HepG2 (cell line): ENCODE data around the gene HSDL2. TPM values are rescaled to one million over a fixed set of nuclear protein-coding genes. Genes with fewer than 3 reads are reported as not detected.

Experiments
- ARID5B ChIP-seq: IDR thresholded peaks from 2 replicates; pipeline ENCODE4 v1.4.0; 2020; ENCODE audit warnings: mild to moderate bottlenecking, missing genetic modification reagents
- CCDC6 ChIP-seq: sonication (generic); formaldehyde crosslinking; IDR thresholded peaks from 2 replicates; pipeline ENCODE4 v1.8.1; 2022; ENCODE audit warnings: mild to moderate bottlenecking, missing genetic modification reagents, moderate library complexity
- CREBL2 ChIP-seq: sonication (generic); formaldehyde crosslinking; IDR thresholded peaks from 2 replicates; pipeline ENCODE4 v1.8.1; 2023; ENCODE audit warnings: missing genetic modification reagents, mild to moderate bottlenecking, borderline replicate concordance
- E2F5 ChIP-seq: sonication (generic); formaldehyde crosslinking; conservative IDR thresholded peaks from 2 replicates; pipeline ENCODE4 v1.4.0; 2020; ENCODE audit warnings: missing genetic modification reagents
- MIER3 ChIP-seq: IDR thresholded peaks from 2 replicates; pipeline ENCODE4 v1.6.1; 2016; ENCODE audit warnings: missing compliant biosample characterization, borderline replicate concordance
- NCOR1 ChIP-seq: fragments of 200-600 bp; sonication (generic); IDR thresholded peaks from 2 replicates; pipeline ENCODE4 v1.7.0; 2017; ENCODE audit warnings: antibody characterized with exemption, low read length, borderline replicate concordance
- NR2F2 ChIP-seq: IDR thresholded peaks from 2 replicates; pipeline ENCODE4 v1.6.1; 2012; ENCODE audit warnings: low read depth, inconsistent platforms, borderline replicate concordance
- ZBTB34 ChIP-seq: sonication (generic); formaldehyde crosslinking; IDR thresholded peaks from 2 replicates; pipeline ENCODE4 v1.8.0; 2022; ENCODE audit warnings: mild to moderate bottlenecking, missing genetic modification reagents
- ZNF362 ChIP-seq: sonication (generic); formaldehyde crosslinking; IDR thresholded peaks from 2 replicates; pipeline ENCODE4 v1.4.0; 2020; ENCODE audit warnings: missing genetic modification reagents, mild to moderate bottlenecking, borderline replicate concordance
- polyA plus RNA-seq, 8 experiments: library from polyadenylated mRNA; depleted of rRNA in 3 of 8; stranded (reverse) in 7 of 8; unstranded in 1 of 8; fragments of >200 nt; fragmentation: Illumina TruSeq in 4 of 8; extraction: Trizol in 4 of 8; gene quantifications; 2 replicates each; pipeline versions ENCODE4 v1.2.1 to v1.2.3, GENCODE V29; 2011 to 2016; ENCODE audit warnings: low read depth in 4 of 8, missing spikeins in 1 of 8, mixed read lengths in 1 of 8; ENCODE audit not compliant: insufficient read depth in 1 of 8
- total RNA-seq, 5 experiments: library from RNA; depleted of rRNA; stranded (reverse); fragments of >200 nt; fragmentation: Illumina TruSeq; extraction: Trizol; gene quantifications; 2 replicates each; pipeline ENCODE4 v1.2.3, GENCODE V29; 2016; ENCODE audit warnings: low read depth in 1 of 5

The HSDL2 gene
- total and polyA plus RNA-seq, 2 of the 13 experiments (the other 11 are each of a cell fraction or from before 2014, with no cell fraction given) = 55.3 to 80.2 TPM

GRCh38 chr9:112382501-112383364 is 2.8 kb downstream of the HSDL2 start (continued):
- TF ChIP-seq ARID5B (CRISPR knock-in tag) (peak; percentile 74), CCDC6 (CRISPR knock-in tag) (no peak), NCOR1 (peak; percentile 70), CREBL2 (CRISPR knock-in tag) (no peak), NR2F2 (peak; percentile 51; the same call in 1 of the 2 replicates), E2F5 (CRISPR knock-in tag) (no peak), MIER3 (CRISPR knock-in tag) (peak; percentile 49; the same call in 1 of the 2 replicates), ZNF362 (CRISPR knock-in tag) (peak; percentile 74), ZBTB34 (no peak)
